DND-41 (cell line): ENCODE measurements around the gene AIPL1.

Experiments used
- CTCF ChIP-seq: IDR thresholded peaks from 2 replicates; pipeline ENCODE4 v1.5.1; 2012; ENCODE audit warnings: borderline replicate concordance, low read length, moderate library complexity, mild to moderate bottlenecking; ENCODE audit not compliant: poor library complexity, severe bottlenecking; ENCODE audit errors: extremely low read depth
- EZH2 ChIP-seq: IDR thresholded peaks from 3 replicates; pipeline ENCODE4 v1.6.1; 2012; ENCODE audit warnings: borderline replicate concordance, low read depth, mild to moderate bottlenecking, moderate library complexity, low read length, inconsistent platforms; ENCODE audit not compliant: severe bottlenecking

GRCh38 chr17:6461246-6461645 is 26.3 kb upstream of the AIPL1 start:
- TF ChIP-seq CTCF, result no peak
- no peak for TF ChIP-seq EZH2
